AG04450 (cell line): Measurements from ENCODE around the gene COPB2. TPM values are rescaled to one million over a fixed set of nuclear protein-coding genes. Genes with fewer than 3 reads are reported as not detected.

Source experiments
- CTCF ChIA-PET: fragments of 300-600, 350-600 bp; formaldehyde crosslinking; extraction: SDS; loops from one replicate; lab custom pipeline; 2022; ENCODE audit warnings: antibody characterized with exemption, inconsistent platforms; lab: Charles Lee
- POLR2A ChIA-PET: fragments of 350-600 bp; formaldehyde crosslinking; extraction: SDS; loops from one replicate; lab custom pipeline; 2021; ENCODE audit warnings: antibody characterized with exemption, inconsistent platforms; lab: Yijun Ruan, JAX
- DNase-seq: peaks from one replicate; pipeline ENCODE4 v3.0.0-alpha.2; 2011; ENCODE audit warnings: low read depth, low spot score
- H3K27ac ChIP-seq: one replicate; pipeline ENCODE4 v1.5.1; 2012; ENCODE audit warnings: low read depth, low read length, control low read depth
- H3K27me3 ChIP-seq: one replicate; pipeline ENCODE4 v1.6.0; 2012; ENCODE audit warnings: low read length; ENCODE audit not compliant: control insufficient read depth, insufficient read depth
- H3K4me3 ChIP-seq: 2 replicates; pipeline ENCODE4 v1.5.1; 2011; ENCODE audit warnings: mild to moderate bottlenecking, low read depth, low read length, control low read depth
- H3K9me3 ChIP-seq: 2 replicates; pipeline ENCODE4 v1.5.1; 2012; ENCODE audit warnings: low read length; ENCODE audit not compliant: control insufficient read depth, insufficient read depth
- CTCF ChIP-seq: IDR thresholded peaks from 2 replicates; pipeline ENCODE4 v1.5.1; 2011; ENCODE audit warnings: low read depth, low read length, control low read depth, inconsistent platforms
- polyA plus RNA-seq: library from polyadenylated mRNA; depleted of rRNA; stranded (reverse); fragments of >200 nt; gene quantifications from 2 replicates; pipeline ENCODE4 v1.2.3, GENCODE V29; 2011

The COPB2 gene
- polyA plus RNA-seq, 1 experiment, result 331 TPM

GRCh38 chr3:139430493-139430892, 41.0 kb upstream of the COPB2 start:
- Histone ChIP-seq H3K27ac (no peak overlapping the region), H3K27me3 (no peaks in the 10 kb centered on the region), H3K4me3 (no peak overlapping the region), H3K9me3 (no peaks in the 10 kb centered on the region)
- ChIA-PET CTCF (no interaction called here), POLR2A (no interaction called here)
- no peak for DNase-seq
- TF ChIP-seq CTCF, result no peak

GRCh38 chr3:139427283-139428060, 38.0 kb upstream of the COPB2 start:
- H3K4me3 ChIP-seq, result no peak overlapping the region
- ChIA-PET POLR2A (no interaction called here), CTCF (interaction anchor here (0.5 to 8.6 kb wide), 38 partner anchors 9 to 212 kb away, joined by 3 to 126 read pairs (median 4); partner anchors contain the start of gene RBP2)
- no peak overlapping the region for H3K27ac ChIP-seq
- H3K9me3 ChIP-seq, result no peaks in the 10 kb centered on the region
- TF ChIP-seq CTCF, result peak; percentile 85
- DNase-seq, result peak; percentile 34
- H3K27me3 ChIP-seq, result no peaks in the 10 kb centered on the region

GRCh38 chr3:139425745-139426400, 36.4 kb upstream of the COPB2 start:
- H3K27me3 ChIP-seq, result no peaks in the 10 kb centered on the region
- H3K4me3 ChIP-seq, result no peak overlapping the region
- no peaks in the 10 kb centered on the region for H3K9me3 ChIP-seq
- no peak overlapping the region for H3K27ac ChIP-seq
- ChIA-PET CTCF (interaction anchor here (0.8 to 8.6 kb wide), 3 partner anchors 8 to 135 kb away, joined by 3 to 126 read pairs (median 4); no protein-coding TSS in a partner anchor), POLR2A (no interaction called here)
- TF ChIP-seq CTCF, result no peak
- no peak for DNase-seq

- POLR2A ChIA-PET, result no interaction called here
- Histone ChIP-seq H3K4me3 (no peak overlapping the region), H3K27ac (no peak overlapping the region), H3K27me3 (no peaks in the 10 kb centered on the region), H3K9me3 (no peaks in the 10 kb centered on the region)
- DNase-seq, result no peak
- CTCF ChIA-PET, result interaction anchor here (0.7 to 8.6 kb wide), 2 partner anchors 27 to 137 kb away, joined by 4 to 126 read pairs; no protein-coding TSS in a partner anchor
- TF ChIP-seq CTCF, result no peak
Observed at GRCh38 chr3:139423232-139423631, 33.8 kb upstream of the COPB2 start.

DNA sequence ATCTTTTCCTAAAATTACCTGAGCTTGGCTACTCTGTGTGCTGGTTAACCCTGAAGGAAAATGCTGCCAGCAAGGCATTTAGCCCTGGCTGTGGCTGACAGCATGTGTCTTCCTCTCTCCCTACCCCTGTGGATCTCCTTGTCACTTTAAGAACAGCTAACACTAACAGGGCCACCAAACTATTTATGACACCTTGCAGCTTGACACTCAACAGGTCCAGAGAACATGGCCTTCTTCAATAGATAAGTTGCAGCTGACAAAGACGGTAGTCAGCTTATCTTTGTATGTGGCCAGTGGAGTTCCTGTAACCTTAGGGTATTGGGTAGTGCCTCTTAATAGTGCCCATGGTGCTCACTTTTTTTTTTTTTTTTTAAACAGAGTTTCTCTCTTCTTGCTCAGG, 32.0 kb upstream of the COPB2 start:
- no peaks in the 10 kb centered on the region for H3K27me3 ChIP-seq
- CTCF ChIA-PET, result interaction anchor here (0.6 to 8.6 kb wide), 2 partner anchors 139 to 1324 kb away, joined by 3 to 126 read pairs; no protein-coding TSS in a partner anchor
- H3K4me3 ChIP-seq, result no peak overlapping the region
- TF ChIP-seq CTCF, result no peak
- H3K9me3 ChIP-seq, result no peaks in the 10 kb centered on the region
- DNase-seq, result no peak
- POLR2A ChIA-PET, result no interaction called here
- H3K27ac ChIP-seq, result no peak overlapping the region
